Stimulated activated memory B cell treated with anti-CD40 and anti-IgM and Interleukin-4, amounts not matched to agents 10 μg/mL and 1 μg/mL and 100 μg/mL, for 72 hours (primary cell): ENCODE results near the gene NBEA.
"Not testable (repeated sequence)": the region's sequence is repeated elsewhere in the genome, so short reads cannot be mapped to it uniquely, and the experiment has no call there.

Experiments
- ATAC-seq: fragments of 150-1000 bp; cut with Tn5 transposase; 2 replicates; pipeline ENCODE4 v1.10.0; 2021
- H3K27ac Mint-ChIP-seq: one replicate; pipeline ENCODE4 v1.8.0; 2022; ENCODE audit warnings: mild to moderate bottlenecking, mixed read lengths
- H3K27me3 Mint-ChIP-seq: one replicate; pipeline ENCODE4 v1.8.0; 2022; ENCODE audit warnings: mixed read lengths
- H3K36me3 Mint-ChIP-seq: one replicate; pipeline ENCODE4 v1.8.0; 2022; ENCODE audit warnings: mixed read lengths
- H3K4me1 Mint-ChIP-seq: one replicate; pipeline ENCODE4 v1.8.0; 2022; ENCODE audit warnings: mixed read lengths
- H3K4me3 Mint-ChIP-seq: one replicate; pipeline ENCODE4 v1.8.0; 2022; ENCODE audit warnings: mild to moderate bottlenecking, moderate library complexity, mixed read lengths
- H3K9me3 Mint-ChIP-seq: one replicate; pipeline ENCODE4 v1.8.0; 2022; ENCODE audit warnings: mixed read lengths

The NBEA gene

GRCh38 chr13:34993470-34993869 lies 51.4 kb downstream of the NBEA start:
- H3K27ac Mint-ChIP-seq, result no peak overlapping the region
- no peak for ATAC-seq
- H3K4me1 Mint-ChIP-seq, result no peaks in the 10 kb centered on the region
- H3K27me3 Mint-ChIP-seq, result no peaks in the 10 kb centered on the region
- H3K4me3 Mint-ChIP-seq, result no peak overlapping the region
- peaks cover 26% of the 10 kb centered on the region for H3K9me3 Mint-ChIP-seq
- H3K36me3 Mint-ChIP-seq, result peaks cover 29% of the 10 kb centered on the region

GRCh38 chr13:35003734-35004133 lies 61.7 kb downstream of the NBEA start:
- not testable (repeated sequence) for ATAC-seq, H3K4me1 Mint-ChIP-seq, H3K27me3 Mint-ChIP-seq, H3K4me3 Mint-ChIP-seq, H3K9me3 Mint-ChIP-seq, H3K36me3 Mint-ChIP-seq, H3K27ac Mint-ChIP-seq

- no peak for ATAC-seq
- no peaks in the 10 kb centered on the region for H3K27me3 Mint-ChIP-seq
- no peak overlapping the region for H3K4me3 Mint-ChIP-seq
- H3K27ac Mint-ChIP-seq, result no peak overlapping the region
- H3K9me3 Mint-ChIP-seq, result peaks cover 9% of the 10 kb centered on the region
- H3K36me3 Mint-ChIP-seq, result no peaks in the 10 kb centered on the region
- no peaks in the 10 kb centered on the region for H3K4me1 Mint-ChIP-seq
These were observed 63.0 kb downstream of the NBEA start for GRCh38 chr13:35005051-35005450.

- Mint-ChIP-seq H3K27me3 (no peaks in the 10 kb centered on the region), H3K4me1 (peaks cover 6% of the 10 kb centered on the region), H3K36me3 (no peaks in the 10 kb centered on the region), H3K9me3 (peaks cover 3% of the 10 kb centered on the region), H3K27ac (no peak overlapping the region), H3K4me3 (no peak overlapping the region)
- ATAC-seq, result peak; percentile 57
These were observed 72.6 kb downstream of the NBEA start for GRCh38 chr13:35014606-35015213.

- H3K27ac Mint-ChIP-seq, result no peak overlapping the region
- peaks cover 6% of the 10 kb centered on the region for H3K4me1 Mint-ChIP-seq
- peaks cover 8% of the 10 kb centered on the region for H3K9me3 Mint-ChIP-seq
These were observed 74.5 kb downstream of the NBEA start for GRCh38 chr13:35016362-35017112.

GRCh38 chr13:35025314-35025713 lies 83.2 kb downstream of the NBEA start:
- Mint-ChIP-seq H3K36me3 (peaks cover 43% of the 10 kb centered on the region), H3K4me1 (no peaks in the 10 kb centered on the region), H3K27ac (no peak overlapping the region), H3K27me3 (no peaks in the 10 kb centered on the region), H3K9me3 (peaks cover 30% of the 10 kb centered on the region), H3K4me3 (no peak overlapping the region)
- no peak for ATAC-seq

More at GRCh38 chr13:35016362-35017112, 74.5 kb downstream of the NBEA start:
- ATAC-seq, result no peak
- Mint-ChIP-seq H3K36me3 (peaks cover 13% of the 10 kb centered on the region), H3K4me3 (no peak overlapping the region), H3K27me3 (no peaks in the 10 kb centered on the region)

- H3K9me3 Mint-ChIP-seq, result peaks cover 24% of the 10 kb centered on the region
- no peak for ATAC-seq
- peaks cover 44% of the 10 kb centered on the region for H3K36me3 Mint-ChIP-seq
- no peaks in the 10 kb centered on the region for H3K27me3 Mint-ChIP-seq
- H3K4me3 Mint-ChIP-seq, result no peak overlapping the region
- no peak overlapping the region for H3K27ac Mint-ChIP-seq
- H3K4me1 Mint-ChIP-seq, result no peaks in the 10 kb centered on the region
These were observed 86.3 kb downstream of the NBEA start for GRCh38 chr13:35028338-35028867.

- Mint-ChIP-seq H3K9me3 (peaks cover 12% of the 10 kb centered on the region), H3K27me3 (no peaks in the 10 kb centered on the region), H3K4me1 (no peaks in the 10 kb centered on the region), H3K27ac (no peak overlapping the region), H3K36me3 (peaks cover 26% of the 10 kb centered on the region), H3K4me3 (no peak overlapping the region)
- ATAC-seq, result no peak
These were observed 96.9 kb downstream of the NBEA start for GRCh38 chr13:35039012-35039411.

- Mint-ChIP-seq H3K27me3 (no peaks in the 10 kb centered on the region), H3K27ac (no peak overlapping the region), H3K36me3 (peaks cover 16% of the 10 kb centered on the region), H3K4me3 (no peak overlapping the region), H3K4me1 (no peaks in the 10 kb centered on the region), H3K9me3 (no peaks in the 10 kb centered on the region)
- no peak for ATAC-seq
These were observed 104.5 kb downstream of the NBEA start for GRCh38 chr13:35046587-35046986.

- Mint-ChIP-seq H3K4me3 (no peak overlapping the region), H3K4me1 (no peaks in the 10 kb centered on the region), H3K27me3 (no peaks in the 10 kb centered on the region), H3K27ac (no peak overlapping the region), H3K9me3 (no peaks in the 10 kb centered on the region), H3K36me3 (peaks cover 5% of the 10 kb centered on the region)
- no peak for ATAC-seq
These were observed 113.6 kb downstream of the NBEA start for GRCh38 chr13:35055705-35056104.

- Mint-ChIP-seq H3K27ac (no peak overlapping the region), H3K4me1 (no peaks in the 10 kb centered on the region), H3K9me3 (no peaks in the 10 kb centered on the region), H3K27me3 (no peaks in the 10 kb centered on the region), H3K36me3 (peaks cover 12% of the 10 kb centered on the region), H3K4me3 (no peak overlapping the region)
- no peak for ATAC-seq
These were observed 115.8 kb downstream of the NBEA start for GRCh38 chr13:35057858-35058257.

- not testable (repeated sequence) for H3K4me3 Mint-ChIP-seq, ATAC-seq, H3K4me1 Mint-ChIP-seq, H3K9me3 Mint-ChIP-seq, H3K27me3 Mint-ChIP-seq, H3K27ac Mint-ChIP-seq
- peaks cover 12% of the 10 kb centered on the region for H3K36me3 Mint-ChIP-seq
These were observed 116.5 kb downstream of the NBEA start for GRCh38 chr13:35058585-35058984.

- ATAC-seq, result no peak
- peaks cover 7% of the 10 kb centered on the region for H3K36me3 Mint-ChIP-seq
- H3K9me3 Mint-ChIP-seq, result peaks cover 12% of the 10 kb centered on the region
- H3K4me1 Mint-ChIP-seq, result no peaks in the 10 kb centered on the region
- H3K4me3 Mint-ChIP-seq, result no peak overlapping the region
- H3K27me3 Mint-ChIP-seq, result no peaks in the 10 kb centered on the region
- H3K27ac Mint-ChIP-seq, result no peak overlapping the region
These were observed 144.6 kb downstream of the NBEA start for GRCh38 chr13:35086667-35087066.

GRCh38 chr13:35092251-35092650 lies 150.2 kb downstream of the NBEA start:
- Mint-ChIP-seq H3K9me3 (peaks cover 4% of the 10 kb centered on the region), H3K4me1 (no peaks in the 10 kb centered on the region), H3K27me3 (no peaks in the 10 kb centered on the region), H3K36me3 (no peaks in the 10 kb centered on the region), H3K4me3 (no peak overlapping the region), H3K27ac (no peak overlapping the region)
- ATAC-seq, result no peak

GRCh38 chr13:35092751-35093150 lies 150.7 kb downstream of the NBEA start:
- no peak for ATAC-seq
- Mint-ChIP-seq H3K4me3 (no peak overlapping the region), H3K27ac (no peak overlapping the region), H3K36me3 (no peaks in the 10 kb centered on the region), H3K9me3 (peaks cover 1% of the 10 kb centered on the region), H3K4me1 (no peaks in the 10 kb centered on the region), H3K27me3 (no peaks in the 10 kb centered on the region)

GRCh38 chr13:35093356-35093755 lies 151.3 kb downstream of the NBEA start:
- Mint-ChIP-seq H3K27me3 (no peaks in the 10 kb centered on the region), H3K36me3 (peaks cover 3% of the 10 kb centered on the region), H3K27ac (no peak overlapping the region), H3K4me3 (no peak overlapping the region), H3K4me1 (no peaks in the 10 kb centered on the region), H3K9me3 (no peaks in the 10 kb centered on the region)
- ATAC-seq, result no peak
